GM12878 (cell line): Measurements from ENCODE around the gene TMPRSS15. TPM values are rescaled to one million over a fixed set of nuclear protein-coding genes. Genes with fewer than 3 reads are reported as not detected.

Experiments used
- ATAC-seq: fragments of 200-7000 bp; cut with Tn5 transposase; 3 replicates; pipeline ENCODE4 v1.9.1; 2020; ENCODE audit warnings: mild to moderate bottlenecking, moderate library complexity
- BruUV-seq: library from RNA; stranded (reverse); fragments of 400-500 nt; replicated peaks from 2 replicates; lab custom pipeline; 2021; lab: Mats Ljungman, UMichigan
- CTCF ChIA-PET: fragments of 300-600 bp; sonication (Branson Sonifier 250); formaldehyde crosslinking; extraction: SDS; loops from one replicate; lab custom pipeline; 2021; ENCODE audit warnings: inconsistent platforms; lab: Yijun Ruan, JAX
- POLR2A ChIA-PET: fragments of 350-600 bp; formaldehyde crosslinking; extraction: SDS; loops from one replicate; lab custom pipeline; 2021; ENCODE audit warnings: inconsistent platforms; lab: Charles Lee
- RAD21 ChIA-PET: fragments of 300-600 bp; sonication (Branson Sonifier 250); formaldehyde crosslinking; loops from one replicate; lab custom pipeline; 2023; ENCODE audit warnings: antibody characterized with exemption; ENCODE audit not compliant: unreplicated experiment; lab: Charles Lee
- SMC1A ChIA-PET: fragments of 300-600 bp; sonication (Branson Sonifier 250); formaldehyde crosslinking; loops from one replicate; lab custom pipeline; 2023; ENCODE audit not compliant: unreplicated experiment, uncharacterized antibody; lab: Charles Lee
- DNase-seq: peaks from one replicate; pipeline ENCODE4 v3.0.0-alpha.2; 2011; ENCODE audit warnings: low read depth, low spot score
- FAIRE-seq: peaks from 3 replicates; lab custom pipeline; 2011; peaks lifted over from hg19 to GRCh38; lab: Jason Lieb, UNC
- H2AFZ ChIP-seq: 2 replicates; pipeline ENCODE4 v1.6.0; 2011; ENCODE audit warnings: low read depth, low read length, control low read depth; ENCODE audit not compliant: control insufficient read depth
- H3K27ac ChIP-seq: 2 replicates; pipeline ENCODE4 v1.5.1; 2011; ENCODE audit warnings: control low read depth; ENCODE audit not compliant: control insufficient read depth, insufficient read depth
- H3K27me3 ChIP-seq, 2 experiments: replicated peaks in 1 of 2; 2 replicates each; pipeline versions ENCODE4 v1.6.0 to v1.6.1; 2011; ENCODE audit warnings: low read length in 1 of 2; ENCODE audit not compliant: control insufficient read depth in 2 of 2, insufficient read depth in 2 of 2
- H3K36me3 ChIP-seq, 2 experiments: 2 replicates each; pipeline ENCODE4 v1.5.1; 2011; ENCODE audit warnings: low read length in 1 of 2; ENCODE audit not compliant: control insufficient read depth in 2 of 2, insufficient read depth in 2 of 2
- H3K4me1 ChIP-seq: 2 replicates; pipeline ENCODE4 v1.6.1; 2011; ENCODE audit warnings: mild to moderate bottlenecking, low read length, moderate library complexity, mixed read lengths; ENCODE audit not compliant: control insufficient read depth, insufficient read depth
- H3K4me2 ChIP-seq: 2 replicates; pipeline ENCODE4 v1.6.0; 2011; ENCODE audit warnings: control low read depth; ENCODE audit not compliant: control insufficient read depth, insufficient read depth
- H3K4me3 ChIP-seq: fragments of 200-600 bp; sonication (generic); 2 replicates; pipeline ENCODE4 v1.5.1; 2016
- H3K79me2 ChIP-seq: 2 replicates; pipeline ENCODE4 v1.6.0; 2011; ENCODE audit warnings: low read length; ENCODE audit not compliant: control insufficient read depth, insufficient read depth
- H3K9ac ChIP-seq: 2 replicates; pipeline ENCODE4 v1.8.0; 2011; ENCODE audit warnings: low read length, control low read depth, mixed read lengths; ENCODE audit not compliant: control insufficient read depth, insufficient read depth
- H3K9me3 ChIP-seq: replicated peaks from 3 replicates; pipeline ENCODE4 v1.5.1; 2011; ENCODE audit warnings: mild to moderate bottlenecking, low read length; ENCODE audit not compliant: control insufficient read depth, insufficient read depth
- H4K20me1 ChIP-seq: 2 replicates; pipeline ENCODE4 v1.6.0; 2011; ENCODE audit not compliant: control insufficient read depth, insufficient read depth
- CHD2 ChIP-seq: IDR thresholded peaks from 2 replicates; pipeline ENCODE4 v1.6.1; 2011; ENCODE audit warnings: low read depth, low read length, improper control_type of control experiment, borderline replicate concordance
- EED ChIP-seq: sonication (generic); IDR thresholded peaks from 2 replicates; pipeline ENCODE4 v1.6.1; 2016; ENCODE audit warnings: antibody characterized with exemption, low read depth
- EGR1 ChIP-seq, 2 experiments: IDR thresholded peaks; 1 replicate in 1 of 2; 2 replicates in 1 of 2; pipeline ENCODE4 v1.6.1; 2011 to 2012; ENCODE audit warnings: low read depth in 2 of 2, low read length in 2 of 2, borderline replicate concordance in 1 of 2, mild to moderate bottlenecking in 1 of 2, moderate library complexity in 1 of 2
- FOXM1 ChIP-seq: IDR thresholded peaks from 2 replicates; pipeline ENCODE4 v1.6.1; 2012; ENCODE audit warnings: low read depth, mild to moderate bottlenecking, inconsistent platforms, low read length, moderate library complexity
- NKRF ChIP-seq: fragments of 450-650 bp; conservative IDR thresholded peaks from 2 replicates; pipeline ENCODE4 v1.6.1; 2017; ENCODE audit warnings: mild to moderate bottlenecking, moderate library complexity
- POU2F2 ChIP-seq: IDR thresholded peaks from 3 replicates; pipeline ENCODE4 v1.6.1; 2011; ENCODE audit warnings: low read depth, mild to moderate bottlenecking, low read length, borderline replicate concordance
- SIN3A ChIP-seq: IDR thresholded peaks from 2 replicates; pipeline ENCODE4 v1.6.1; 2012; ENCODE audit warnings: low read depth, low read length, improper control_type of control experiment
- SP1 ChIP-seq: IDR thresholded peaks from one replicate; pipeline ENCODE4 v1.6.1; 2011; ENCODE audit warnings: low read depth, low read length
- SRF ChIP-seq, 2 experiments: IDR thresholded peaks; 2 replicates each; pipeline ENCODE4 v1.6.1; 2011; ENCODE audit warnings: low read depth in 2 of 2, low read length in 2 of 2, mild to moderate bottlenecking in 1 of 2, moderate library complexity in 1 of 2
- WGBS: methylation state at CpG from one replicate; pipeline ENCODE4 v1.1.6; 2016; ENCODE audit warnings: low lambda C conversion rate; ENCODE audit not compliant: insufficient replicate concordance, insufficient coverage; ENCODE audit errors: missing lambda C conversion rate; 5-methylcytosine and 5-hydroxymethylcytosine counted together
- in situ Hi-C: fragments of 300-500 bp; cut with MboI; formaldehyde crosslinking; loops from 9 replicates; pipeline ENCODE4 v1.14.3; 2018; ENCODE audit warnings: mixed read lengths
- intact Hi-C: fragments of 100-400 bp; cut with micrococcal nuclease; formaldehyde crosslinking; loops from one replicate; pipeline ENCODE4 v1.14.2; 2022; ENCODE audit not compliant: unreplicated experiment
- polyA plus RNA-seq, 11 experiments: library from polyadenylated mRNA; depleted of rRNA in 4 of 11; unstranded in 6 of 11; stranded (reverse) in 5 of 11; fragments of >200 nt; fragmentation: Nextera tagmentation in 4 of 11; fragmentation: Illumina TruSeq in 1 of 11; extraction: Ambion mirVana in 4 of 11; extraction: Trizol in 1 of 11; gene quantifications; 1 replicate in 1 of 11; 2 replicates in 10 of 11; pipeline versions ENCODE4 v1.2.1 to v1.2.3, GENCODE V29; 2011 to 2016; ENCODE audit warnings: inconsistent platforms in 2 of 11, missing spikeins in 2 of 11, low read depth in 1 of 11
- total RNA-seq, 4 experiments: library from RNA; depleted of rRNA in 3 of 4; stranded (reverse); fragments of >200 nt in 3 of 4; fragmentation: Illumina TruSeq in 1 of 4; extraction: Trizol in 1 of 4; gene quantifications; 2 replicates each; pipeline versions ENCODE4 v1.2.1 to v1.2.3, GENCODE V29; 2013 to 2021
- TF ChIP-seq, protein P1 (sequence below): fragments of 450-650 bp; IDR thresholded peaks from 2 replicates; pipeline ENCODE4 v1.6.1; 2017; ENCODE audit warnings: mild to moderate bottlenecking, moderate library complexity
- TF ChIP-seq, protein P2 (sequence below): fragments of 450-650 bp; IDR thresholded peaks from 2 replicates; pipeline ENCODE4 v1.6.1; 2017; ENCODE audit warnings: antibody characterized with exemption, mild to moderate bottlenecking, moderate library complexity

TMPRSS15 gene
- total and polyA plus RNA-seq, 10 of the 15 experiments (the other 5 are each of a cell fraction or from before 2014, with no cell fraction given): 0.02 to 0.11 TPM; not detected in 8

DNA sequence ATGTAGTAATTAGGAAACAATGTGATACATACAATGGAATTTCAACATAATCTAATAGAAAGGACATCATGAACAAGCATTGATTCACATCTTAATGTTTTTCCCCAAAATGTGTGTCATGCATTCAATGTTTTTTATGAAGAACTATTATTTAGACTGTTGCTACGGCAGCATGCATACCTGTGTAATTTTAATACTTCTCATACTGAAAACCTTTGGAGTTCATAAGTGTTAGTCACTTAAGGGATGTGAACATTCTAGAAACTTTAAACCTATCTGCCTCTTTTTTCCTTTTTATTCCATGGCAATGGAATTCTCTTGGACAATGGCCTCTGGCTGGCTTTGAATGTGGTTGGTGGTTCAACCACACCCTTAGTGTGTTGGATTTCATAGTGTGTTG, 48.6 kb downstream of the TMPRSS15 start:
- Histone ChIP-seq H3K9ac (no peak overlapping the region), H3K27me3 (no peaks in the 10 kb centered on the region), H3K79me2 (no peaks in the 10 kb centered on the region), H3K27ac (no peak overlapping the region), H4K20me1 (no peaks in the 10 kb centered on the region), H3K4me1 (no peaks in the 10 kb centered on the region), H3K36me3 (no peaks in the 10 kb centered on the region), H3K9me3 (no peaks in the 10 kb centered on the region), H3K4me3 (no peak overlapping the region), H2AFZ (no peak overlapping the region), H3K4me2 (no peak overlapping the region)
- in situ Hi-C loops: no loop called here
- SMC1A ChIA-PET: interaction anchor here (1.1 kb wide), 1 partner anchor 12 kb away, joined by 3 read pairs; no protein-coding TSS in a partner anchor
- 5% methylated on average over 1 of the region's 1 CpG for WGBS
- DNase-seq (no peak), FAIRE-seq (no peak), ATAC-seq (no peak)
- RAD21 ChIA-PET: no interaction called here
- POLR2A ChIA-PET: no interaction called here
- intact Hi-C loops: no loop called here
- no TSS peak for BruUV-seq
- CTCF ChIA-PET: interaction anchor here (0.8 kb wide), 1 partner anchor 15 kb away, joined by 3 read pairs; no protein-coding TSS in a partner anchor
- TF ChIP-seq CHD2: no peak
- no peak for TF ChIP-seq NKRF
- TF ChIP-seq SIN3A: no peak
- TF ChIP-seq POU2F2: no peak
- no peak for TF ChIP-seq EGR1 (IDR thresholded peaks at IDR 0.05; ENCODE audit: borderline replicate concordance in 1 of 2, low read depth in 2 of 2, low read length in 2 of 2)
- TF ChIP-seq, protein P1, sequence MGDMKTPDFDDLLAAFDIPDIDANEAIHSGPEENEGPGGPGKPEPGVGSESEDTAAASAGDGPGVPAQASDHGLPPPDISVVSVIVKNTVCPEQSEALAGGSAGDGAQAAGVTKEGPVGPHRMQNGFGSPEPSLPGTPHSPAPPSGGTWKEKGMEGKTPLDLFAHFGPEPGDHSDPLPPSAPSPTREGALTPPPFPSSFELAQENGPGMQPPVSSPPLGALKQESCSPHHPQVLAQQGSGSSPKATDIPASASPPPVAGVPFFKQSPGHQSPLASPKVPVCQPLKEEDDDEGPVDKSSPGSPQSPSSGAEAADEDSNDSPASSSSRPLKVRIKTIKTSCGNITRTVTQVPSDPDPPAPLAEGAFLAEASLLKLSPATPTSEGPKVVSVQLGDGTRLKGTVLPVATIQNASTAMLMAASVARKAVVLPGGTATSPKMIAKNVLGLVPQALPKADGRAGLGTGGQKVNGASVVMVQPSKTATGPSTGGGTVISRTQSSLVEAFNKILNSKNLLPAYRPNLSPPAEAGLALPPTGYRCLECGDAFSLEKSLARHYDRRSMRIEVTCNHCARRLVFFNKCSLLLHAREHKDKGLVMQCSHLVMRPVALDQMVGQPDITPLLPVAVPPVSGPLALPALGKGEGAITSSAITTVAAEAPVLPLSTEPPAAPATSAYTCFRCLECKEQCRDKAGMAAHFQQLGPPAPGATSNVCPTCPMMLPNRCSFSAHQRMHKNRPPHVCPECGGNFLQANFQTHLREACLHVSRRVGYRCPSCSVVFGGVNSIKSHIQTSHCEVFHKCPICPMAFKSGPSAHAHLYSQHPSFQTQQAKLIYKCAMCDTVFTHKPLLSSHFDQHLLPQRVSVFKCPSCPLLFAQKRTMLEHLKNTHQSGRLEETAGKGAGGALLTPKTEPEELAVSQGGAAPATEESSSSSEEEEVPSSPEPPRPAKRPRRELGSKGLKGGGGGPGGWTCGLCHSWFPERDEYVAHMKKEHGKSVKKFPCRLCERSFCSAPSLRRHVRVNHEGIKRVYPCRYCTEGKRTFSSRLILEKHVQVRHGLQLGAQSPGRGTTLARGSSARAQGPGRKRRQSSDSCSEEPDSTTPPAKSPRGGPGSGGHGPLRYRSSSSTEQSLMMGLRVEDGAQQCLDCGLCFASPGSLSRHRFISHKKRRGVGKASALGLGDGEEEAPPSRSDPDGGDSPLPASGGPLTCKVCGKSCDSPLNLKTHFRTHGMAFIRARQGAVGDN: no peak
- TF ChIP-seq SRF (IDR thresholded peaks at IDR 0.05; ENCODE audit: low read depth in 2 of 2, low read length in 2 of 2): no peak
- TF ChIP-seq FOXM1: no peak
- TF ChIP-seq, protein P2, sequence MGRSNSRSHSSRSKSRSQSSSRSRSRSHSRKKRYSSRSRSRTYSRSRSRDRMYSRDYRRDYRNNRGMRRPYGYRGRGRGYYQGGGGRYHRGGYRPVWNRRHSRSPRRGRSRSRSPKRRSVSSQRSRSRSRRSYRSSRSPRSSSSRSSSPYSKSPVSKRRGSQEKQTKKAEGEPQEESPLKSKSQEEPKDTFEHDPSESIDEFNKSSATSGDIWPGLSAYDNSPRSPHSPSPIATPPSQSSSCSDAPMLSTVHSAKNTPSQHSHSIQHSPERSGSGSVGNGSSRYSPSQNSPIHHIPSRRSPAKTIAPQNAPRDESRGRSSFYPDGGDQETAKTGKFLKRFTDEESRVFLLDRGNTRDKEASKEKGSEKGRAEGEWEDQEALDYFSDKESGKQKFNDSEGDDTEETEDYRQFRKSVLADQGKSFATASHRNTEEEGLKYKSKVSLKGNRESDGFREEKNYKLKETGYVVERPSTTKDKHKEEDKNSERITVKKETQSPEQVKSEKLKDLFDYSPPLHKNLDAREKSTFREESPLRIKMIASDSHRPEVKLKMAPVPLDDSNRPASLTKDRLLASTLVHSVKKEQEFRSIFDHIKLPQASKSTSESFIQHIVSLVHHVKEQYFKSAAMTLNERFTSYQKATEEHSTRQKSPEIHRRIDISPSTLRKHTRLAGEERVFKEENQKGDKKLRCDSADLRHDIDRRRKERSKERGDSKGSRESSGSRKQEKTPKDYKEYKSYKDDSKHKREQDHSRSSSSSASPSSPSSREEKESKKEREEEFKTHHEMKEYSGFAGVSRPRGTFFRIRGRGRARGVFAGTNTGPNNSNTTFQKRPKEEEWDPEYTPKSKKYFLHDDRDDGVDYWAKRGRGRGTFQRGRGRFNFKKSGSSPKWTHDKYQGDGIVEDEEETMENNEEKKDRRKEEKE: no peak
- TF ChIP-seq SP1: no peak
- no peak for TF ChIP-seq EED
